Ovary (tissue), 9 donors: ENCODE measurements around the gene CDK11A. TPM values are rescaled to one million over a fixed set of nuclear protein-coding genes. Genes with fewer than 3 reads are reported as not detected.
"Not testable (repeated sequence)": the region's sequence is repeated elsewhere in the genome, so short reads cannot be mapped to it uniquely, and the experiment has no call there.

Experiments
- DNase-seq, 5 donors: peaks; one replicate each; pipeline ENCODE4 v3.0.0-alpha.2; 2019 to 2020
- H3K27ac ChIP-seq, 2 donors: fragments of 200-600 bp; one replicate each; pipeline versions ENCODE4 v1.5.1 to v1.8.0; 2019 to 2022
- H3K27me3 ChIP-seq: fragments of 200-600 bp; one replicate; pipeline ENCODE4 v1.8.0; 2022
- H3K36me3 ChIP-seq: fragments of 200-600 bp; sonication (generic); one replicate; pipeline ENCODE4 v1.5.1; 2019
- H3K4me1 ChIP-seq: one replicate; pipeline ENCODE4 v1.8.1; 2013; ENCODE audit warnings: mild to moderate bottlenecking, moderate library complexity; ENCODE audit not compliant: insufficient read depth
- H3K4me3 ChIP-seq: fragments of 200-600 bp; sonication (generic); one replicate; pipeline ENCODE4 v1.5.1; 2017
- H3K9me3 ChIP-seq, 2 donors: fragments of 200-600 bp in 1 of 2; sonication (generic) in 1 of 2; one replicate each; pipeline versions ENCODE4 v1.5.1 to v1.8.1; 2013 to 2019; ENCODE audit warnings: mild to moderate bottlenecking in 1 of 2, moderate library complexity in 1 of 2
- EP300 ChIP-seq: sonication (generic); formaldehyde crosslinking; IDR thresholded peaks from one replicate; pipeline ENCODE4 v1.6.1; 2017; ENCODE audit warnings: antibody characterized with exemption
- POLR2A ChIP-seq: fragments of 450-650 bp; IDR thresholded peaks from one replicate; pipeline ENCODE4 v1.6.1; 2017; ENCODE audit warnings: antibody characterized with exemption, mild to moderate bottlenecking, moderate library complexity
- WGBS, 3 donors: extraction: QIAGEN DNeasy Blood & Tissue Kit in 1 of 3; methylation state at CpG; one replicate each; pipeline versions ENCODE4 v1.1.5 to v1.1.7; 2013 to 2017; 5-methylcytosine and 5-hydroxymethylcytosine counted together
- intact Hi-C, 4 donors: fragments of 100-400 bp; cut with DNase I; formaldehyde crosslinking; loops; one replicate each; pipeline versions ENCODE4 v1.11.0 to v1.15.1; 2022 to 2023
- polyA plus RNA-seq, 2 donors: library from polyadenylated mRNA; stranded (reverse); fragments of 200-250 nt in 1 of 2; fragments of 350-450 nt in 1 of 2; fragmentation: Illumina TruSeq in 1 of 2; extraction: RNeasy Lipid Tissue Mini Kit (QIAGEN cat#74804) in 1 of 2; gene quantifications; one replicate each; pipeline ENCODE4 v1.2.3, GENCODE V29; 2013 to 2014
- total RNA-seq, 7 donors: library from RNA; depleted of rRNA in 2 of 7; stranded (reverse); fragments of >200 nt in 2 of 7; fragmentation: NEBNext Ultra II Directional in 3 of 7; extraction: Animal tissue kit (Norgen Biotek cat#: 25700) in 3 of 7; gene quantifications; one replicate each; pipeline versions ENCODE4 v1.1.0 to v1.2.4, GENCODE V29; 2016 to 2023
- TF ChIP-seq, protein P1 (sequence below), 3 donors: fragments of 450-650 bp in 2 of 3; fragments of 200-600 bp in 1 of 3; IDR thresholded peaks; one replicate each; pipeline versions ENCODE4 v1.5.1 to v1.8.0; 2016 to 2022; ENCODE audit warnings: antibody characterized with exemption in 3 of 3, mild to moderate bottlenecking in 1 of 3
- donor health status: DM: no; HTN: no; CAD: no; lungs with moderate emphysema.
- donor health status: DM: no; HTN: no; CAD: no.
- donor health status: Bipolar disorder and iron deficiency.
- donor health status: DM: yes; HTN: yes; CAD: no.
- donor health status: DM: no; HTN: no; CAD: no.
- donor health status: DM: yes; HTN: yes; CAD: no.

CDK11A gene
- total and polyA plus RNA-seq, 9 donors: 16.7 to 51.3 (median 28.6) TPM

GRCh38 chr1:1692714-1693647, 31.2 kb downstream of the CDK11A start, which contains the start of gene SLC35E2B:
TSS of gene SLC35E2B (minus strand) at chr1:1692795. CDS start at chr1:1676699, 16,096 bp downstream.
- 0% methylated on average over 4 to 34 of the region's 98 CpGs; no CpG with 5 or more reads in 1 of the 3 donors for WGBS, 3 donors
- peak; percentile 85 to 95 (median 93) for DNase-seq
- H3K4me1 ChIP-seq, H3K36me3 ChIP-seq, H3K9me3 ChIP-seq, H3K27me3 ChIP-seq, intact Hi-C loops: not testable (repeated sequence)
- peak within 1 kb of the TSS; percentile 80 to 92 for H3K27ac ChIP-seq
- peak within 1 kb of the TSS; percentile 58 for H3K4me3 ChIP-seq

DNA sequence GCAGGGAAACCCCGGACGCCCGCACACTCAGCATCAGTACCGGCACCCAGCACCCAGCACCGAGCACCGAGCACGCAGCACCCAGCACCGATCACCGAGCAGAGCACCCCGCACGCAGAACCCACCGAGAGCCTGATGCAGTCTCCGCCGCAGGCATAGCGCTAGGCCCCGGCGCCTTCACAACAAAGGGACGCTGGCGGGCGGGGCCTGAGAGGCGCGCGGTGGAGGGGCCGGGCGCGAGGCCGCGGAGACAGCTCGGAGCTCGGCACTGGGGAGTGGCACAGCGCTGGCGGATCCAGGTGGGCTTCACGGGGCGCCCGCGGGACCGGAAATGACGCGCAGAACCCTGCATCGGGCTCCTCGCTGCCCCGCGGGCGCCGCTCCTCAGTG, 31.8 kb downstream of the CDK11A start:
- H3K27me3 ChIP-seq, H3K36me3 ChIP-seq, H3K9me3 ChIP-seq, intact Hi-C loops, H3K4me1 ChIP-seq: not testable (repeated sequence)
- H3K4me3 ChIP-seq: peak overlapping the region; percentile 58
- 0 to 1% methylated on average over 31 to 33 of the region's 45 CpGs; no CpG with 5 or more reads in 1 of the 3 donors for WGBS, 3 donors
- DNase-seq: peak in 4 of 5 donors; percentile 50 to 80 (median 66)
- peak overlapping the region; percentile 80 to 92 for H3K27ac ChIP-seq

- H3K4me1 ChIP-seq, H3K4me3 ChIP-seq, H3K27ac ChIP-seq, H3K9me3 ChIP-seq, H3K27me3 ChIP-seq, H3K36me3 ChIP-seq, intact Hi-C loops: not testable (repeated sequence)
- peak in 3 of 5 donors; percentile 7 to 34 (median 29) for DNase-seq
- WGBS, 3 donors: 1% methylated on average over 4 of the region's 16 CpGs; no CpG with 5 or more reads in 2 of the 3 donors
These were observed 32.7 kb downstream of the CDK11A start for GRCh38 chr1:1691443-1691842.

DNA sequence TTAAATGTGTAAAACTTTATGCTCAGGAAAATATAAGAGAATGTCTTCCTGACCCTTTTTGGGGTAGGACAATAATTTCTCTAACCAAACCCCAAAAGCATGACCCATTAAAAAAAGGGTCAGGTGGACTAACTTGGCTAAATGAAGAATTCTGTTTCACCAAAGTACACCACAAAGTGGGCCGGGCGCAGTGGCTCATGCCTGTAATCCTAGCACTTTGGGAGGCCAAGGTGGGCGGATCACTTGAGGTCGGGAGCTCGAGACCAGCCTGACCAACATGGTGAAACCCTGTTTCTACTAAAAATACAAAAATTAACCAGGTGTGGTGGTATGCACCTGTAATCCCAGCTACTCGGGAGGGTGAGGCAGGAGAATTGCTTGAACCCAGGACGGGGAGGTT, 34.6 kb downstream of the CDK11A start:
- H3K27me3 ChIP-seq, H3K36me3 ChIP-seq, H3K4me1 ChIP-seq, H3K27ac ChIP-seq, H3K9me3 ChIP-seq, H3K4me3 ChIP-seq, intact Hi-C loops: not testable (repeated sequence)
- peak in 2 of 5 donors; percentile 9 to 21 for DNase-seq
- 83 to 86% (median 86%) methylated on average over 5 to 7 of the region's 7 CpGs for whole genome bisulfite sequencing, 3 donors

GRCh38 chr1:1687846-1688245, 36.3 kb downstream of the CDK11A start:
- DNase-seq: peak in 1 of 5 donors; percentile 10
- no peak for TF ChIP-seq POLR2A
- TF ChIP-seq, protein P1, sequence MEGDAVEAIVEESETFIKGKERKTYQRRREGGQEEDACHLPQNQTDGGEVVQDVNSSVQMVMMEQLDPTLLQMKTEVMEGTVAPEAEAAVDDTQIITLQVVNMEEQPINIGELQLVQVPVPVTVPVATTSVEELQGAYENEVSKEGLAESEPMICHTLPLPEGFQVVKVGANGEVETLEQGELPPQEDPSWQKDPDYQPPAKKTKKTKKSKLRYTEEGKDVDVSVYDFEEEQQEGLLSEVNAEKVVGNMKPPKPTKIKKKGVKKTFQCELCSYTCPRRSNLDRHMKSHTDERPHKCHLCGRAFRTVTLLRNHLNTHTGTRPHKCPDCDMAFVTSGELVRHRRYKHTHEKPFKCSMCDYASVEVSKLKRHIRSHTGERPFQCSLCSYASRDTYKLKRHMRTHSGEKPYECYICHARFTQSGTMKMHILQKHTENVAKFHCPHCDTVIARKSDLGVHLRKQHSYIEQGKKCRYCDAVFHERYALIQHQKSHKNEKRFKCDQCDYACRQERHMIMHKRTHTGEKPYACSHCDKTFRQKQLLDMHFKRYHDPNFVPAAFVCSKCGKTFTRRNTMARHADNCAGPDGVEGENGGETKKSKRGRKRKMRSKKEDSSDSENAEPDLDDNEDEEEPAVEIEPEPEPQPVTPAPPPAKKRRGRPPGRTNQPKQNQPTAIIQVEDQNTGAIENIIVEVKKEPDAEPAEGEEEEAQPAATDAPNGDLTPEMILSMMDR (IDR thresholded peaks at IDR 0.05): no peak
- no peak for TF ChIP-seq EP300
- peaks cover 3% of the 10 kb centered on the region for H3K4me1 ChIP-seq
- no peaks in the 10 kb centered on the region for H3K9me3 ChIP-seq
- 80 to 92% (median 88%) methylated on average over 9 of the region's 9 CpGs for WGBS, 3 donors
- no peaks in the 10 kb centered on the region for H3K36me3 ChIP-seq
- H3K27ac ChIP-seq: no peak overlapping the region
- H3K4me3 ChIP-seq: no peak overlapping the region
- no peaks in the 10 kb centered on the region for H3K27me3 ChIP-seq
- intact Hi-C loops: no loop called here

DNA sequence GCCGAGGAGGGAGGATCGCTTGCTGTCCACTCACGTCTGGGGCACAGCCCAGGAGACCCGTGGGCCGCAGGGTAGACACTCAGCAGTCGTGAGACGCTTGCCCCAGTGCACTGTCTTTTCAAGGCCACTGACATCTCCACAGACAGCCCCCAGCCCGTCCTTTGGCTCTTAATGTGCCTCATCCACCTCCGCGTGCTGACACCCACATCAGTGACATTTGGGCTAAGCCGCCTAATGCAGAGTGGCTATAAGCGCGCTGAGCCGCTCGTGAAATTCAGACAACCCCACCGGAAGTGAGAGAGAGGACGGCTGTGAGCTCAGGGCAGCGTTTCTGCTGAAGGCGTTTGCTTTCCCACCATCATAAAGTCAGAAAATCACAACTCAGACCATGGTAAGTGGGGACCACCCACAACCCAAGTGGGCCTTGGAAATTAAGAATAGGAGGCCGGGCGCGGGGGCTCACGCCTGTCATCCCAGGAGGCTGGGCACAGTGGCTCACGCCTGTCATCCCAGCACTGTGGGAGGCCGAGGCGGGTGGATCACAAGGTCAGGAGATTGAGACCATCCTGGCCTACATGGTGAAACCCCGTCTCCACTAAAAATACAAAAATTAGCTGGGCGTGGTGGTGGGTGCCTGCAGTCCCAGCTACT, 40.0 kb downstream of the CDK11A start:
- intact Hi-C loops: no loop called here
- H3K27ac ChIP-seq: no peak overlapping the region
- no peaks in the 10 kb centered on the region for H3K36me3 ChIP-seq
- H3K27me3 ChIP-seq: no peaks in the 10 kb centered on the region
- H3K9me3 ChIP-seq: no peaks in the 10 kb centered on the region
- 78 to 88% (median 82%) methylated on average over 28 of the region's 28 CpGs for WGBS, 3 donors
- no peak for TF ChIP-seq POLR2A
- TF ChIP-seq, protein P1 (IDR thresholded peaks at IDR 0.05): no peak
- H3K4me3 ChIP-seq: no peak overlapping the region
- peaks cover 9% of the 10 kb centered on the region for H3K4me1 ChIP-seq
- DNase-seq: peak in 1 of 5 donors; percentile 18
